ENCODE measurements around the gene PSG7.
"Not testable (repeated sequence)": the region's sequence is repeated elsewhere in the genome, so short reads cannot be mapped to it uniquely, and the experiment has no call there.

DNA sequence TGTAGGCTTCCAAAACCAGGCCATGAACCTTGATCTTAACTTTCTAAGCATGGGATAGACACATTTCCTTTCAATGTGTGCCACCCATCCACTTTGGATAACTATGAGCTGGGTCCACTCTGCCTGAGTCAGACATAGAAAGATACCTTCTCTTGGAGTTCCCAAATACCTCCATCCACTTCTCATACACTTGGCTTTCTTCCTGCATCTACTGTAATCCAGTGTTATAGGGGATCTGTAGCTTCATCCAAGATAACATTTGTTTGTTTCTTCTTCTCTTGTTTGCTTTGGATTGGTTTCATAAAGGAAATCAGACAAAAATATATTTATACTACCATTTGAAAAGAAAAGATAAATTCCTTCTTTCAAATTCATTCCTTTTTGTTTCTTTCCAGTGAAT lies 45.1 kb upstream of the PSG7 start:
- TF ChIP-seq, protein P1, sequence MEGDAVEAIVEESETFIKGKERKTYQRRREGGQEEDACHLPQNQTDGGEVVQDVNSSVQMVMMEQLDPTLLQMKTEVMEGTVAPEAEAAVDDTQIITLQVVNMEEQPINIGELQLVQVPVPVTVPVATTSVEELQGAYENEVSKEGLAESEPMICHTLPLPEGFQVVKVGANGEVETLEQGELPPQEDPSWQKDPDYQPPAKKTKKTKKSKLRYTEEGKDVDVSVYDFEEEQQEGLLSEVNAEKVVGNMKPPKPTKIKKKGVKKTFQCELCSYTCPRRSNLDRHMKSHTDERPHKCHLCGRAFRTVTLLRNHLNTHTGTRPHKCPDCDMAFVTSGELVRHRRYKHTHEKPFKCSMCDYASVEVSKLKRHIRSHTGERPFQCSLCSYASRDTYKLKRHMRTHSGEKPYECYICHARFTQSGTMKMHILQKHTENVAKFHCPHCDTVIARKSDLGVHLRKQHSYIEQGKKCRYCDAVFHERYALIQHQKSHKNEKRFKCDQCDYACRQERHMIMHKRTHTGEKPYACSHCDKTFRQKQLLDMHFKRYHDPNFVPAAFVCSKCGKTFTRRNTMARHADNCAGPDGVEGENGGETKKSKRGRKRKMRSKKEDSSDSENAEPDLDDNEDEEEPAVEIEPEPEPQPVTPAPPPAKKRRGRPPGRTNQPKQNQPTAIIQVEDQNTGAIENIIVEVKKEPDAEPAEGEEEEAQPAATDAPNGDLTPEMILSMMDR (IDR thresholded peaks at IDR 0.05) = not testable (repeated sequence)
- TF ChIP-seq POLR2AphosphoS5, POLR2A (IDR thresholded peaks at IDR 0.05): not testable (repeated sequence)

All from transverse colon (tissue), 4 donors.